Measurements from ENCODE around the gene ARMC7. TPM values are rescaled to one million over a fixed set of nuclear protein-coding genes. Genes with fewer than 3 reads are reported as not detected.

The ARMC7 gene
- total RNA-seq, 2 experiments from 2014 or later = 18.5 to 18.8 TPM

DNA sequence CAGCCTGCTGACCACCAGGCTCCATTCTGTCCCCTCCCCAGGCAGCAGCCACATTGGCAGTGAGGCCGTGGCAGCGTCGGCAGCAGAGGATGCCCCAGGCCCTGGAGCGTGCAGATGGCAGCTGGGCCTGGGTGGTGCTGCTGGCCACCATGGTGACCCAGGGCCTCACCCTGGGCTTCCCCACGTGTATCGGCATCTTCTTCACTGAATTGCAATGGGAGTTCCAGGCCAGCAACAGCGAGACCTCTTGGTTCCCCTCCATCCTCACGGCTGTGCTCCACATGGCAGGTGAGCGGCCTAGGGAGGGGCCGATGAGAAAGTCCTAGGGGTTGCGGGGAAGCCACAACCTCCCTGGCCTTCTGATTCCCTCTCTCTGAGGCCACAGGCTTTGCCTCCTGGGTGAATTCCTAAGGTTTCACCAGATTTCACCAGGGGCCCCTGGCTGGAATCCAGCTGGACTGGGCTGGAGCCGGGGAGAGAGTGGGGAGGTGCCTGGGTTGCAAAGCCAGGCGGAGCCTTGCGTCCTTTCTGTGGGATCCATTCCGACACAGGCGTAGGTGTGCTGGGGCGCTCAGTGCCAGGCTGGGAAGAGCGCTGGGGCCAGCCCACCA is 16.1 kb upstream of the ARMC7 start:
- H3K36me3 Mint-ChIP-seq (ENCODE audit: low read depth) = peaks cover under 1% of the 10 kb centered on the region
- no peak overlapping the region for H3K27ac Mint-ChIP-seq
- H3K27me3 Mint-ChIP-seq = no peaks in the 10 kb centered on the region
- peaks cover 35% of the 10 kb centered on the region for H3K4me1 Mint-ChIP-seq
- no peaks in the 10 kb centered on the region for H3K9me3 Mint-ChIP-seq
- H3K4me3 Mint-ChIP-seq = no peak overlapping the region
- ChIA-PET CTCF (interaction anchor here (1.0 to 1.1 kb wide), 2 partner anchors 20 to 104 kb away, joined by 3 to 6 read pairs; no protein-coding TSS in a partner anchor), POLR2A (no interaction called here)
- DNase-seq = no peak

- CTCF ChIA-PET = interaction anchor here (0.9 to 1.1 kb wide), 2 partner anchors 19 to 24 kb away, joined by 3 to 6 read pairs; no protein-coding TSS in a partner anchor
- no peak overlapping the region for H3K27ac Mint-ChIP-seq
- no peaks in the 10 kb centered on the region for H3K9me3 Mint-ChIP-seq
- H3K4me3 Mint-ChIP-seq = no peak overlapping the region
- POLR2A ChIA-PET = no interaction called here
- no peak for DNase-seq
- H3K27me3 Mint-ChIP-seq = no peaks in the 10 kb centered on the region
- peaks cover 22% of the 10 kb centered on the region for H3K4me1 Mint-ChIP-seq
- peaks cover 4% of the 10 kb centered on the region for H3K36me3 Mint-ChIP-seq (ENCODE audit: low read depth)
Measured at GRCh38 chr17:75094871-75095399, 14.8 kb upstream of the ARMC7 start.

DNA sequence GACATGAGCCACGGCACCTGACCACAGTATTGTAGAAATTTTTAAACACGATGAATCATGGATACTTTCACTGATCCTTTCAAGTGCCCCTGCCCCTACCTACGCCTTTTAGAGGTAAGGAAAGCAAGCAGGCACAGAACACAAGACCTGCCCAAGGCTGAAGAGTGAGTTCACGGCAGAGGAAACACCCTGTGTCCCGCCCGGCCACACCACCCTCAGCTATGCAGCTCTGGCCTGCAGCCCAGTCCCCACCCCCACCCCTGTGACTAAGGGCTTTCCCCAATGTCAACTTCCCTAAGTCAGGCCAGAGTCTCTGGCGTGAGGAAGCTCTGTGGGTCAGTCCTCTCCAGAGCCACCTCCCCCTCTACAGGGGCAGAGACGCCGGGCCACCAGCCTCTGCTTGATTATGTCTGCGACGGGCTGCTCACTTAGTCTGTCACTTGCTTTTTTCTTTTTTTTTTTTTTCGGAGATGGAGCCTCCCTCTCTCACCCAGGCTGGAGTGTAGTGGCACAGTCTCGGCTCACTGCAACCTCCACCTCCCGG is 13.6 kb upstream of the ARMC7 start:
- Mint-ChIP-seq H3K9me3 (no peaks in the 10 kb centered on the region), H3K36me3 (ENCODE audit: low read depth) (peaks cover 4% of the 10 kb centered on the region), H3K27ac (peak overlapping the region; percentile 46), H3K4me1 (peaks cover 12% of the 10 kb centered on the region), H3K4me3 (no peak overlapping the region), H3K27me3 (no peaks in the 10 kb centered on the region)
- ChIA-PET POLR2A (no interaction called here), CTCF (interaction anchor here (0.6 to 1.5 kb wide), 4 partner anchors 9 to 175 kb away, joined by 3 to 5 read pairs (median 3); partner anchors contain the start of gene MIF4GD)
- DNase-seq = no peak

DNA sequence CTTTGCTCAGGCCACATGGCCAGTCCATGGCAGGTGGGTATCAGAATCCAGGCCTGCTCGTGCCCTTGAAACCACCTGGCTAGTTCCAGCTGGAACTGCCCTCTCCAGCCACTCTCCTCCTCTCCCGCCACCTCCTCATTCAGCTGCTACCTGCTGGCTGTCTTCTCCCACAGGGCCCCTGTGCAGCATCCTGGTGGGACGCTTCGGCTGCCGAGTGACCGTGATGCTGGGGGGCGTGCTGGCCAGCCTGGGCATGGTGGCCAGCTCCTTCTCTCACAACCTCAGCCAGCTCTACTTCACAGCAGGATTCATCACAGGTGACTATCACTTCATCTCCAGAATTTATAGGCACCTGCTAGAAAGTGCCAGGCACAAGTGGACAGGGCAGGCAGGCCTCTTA is 11.9 kb upstream of the ARMC7 start:
- Mint-ChIP-seq H3K36me3 (ENCODE audit: low read depth) (peaks cover 4% of the 10 kb centered on the region), H3K4me3 (no peak overlapping the region), H3K4me1 (peaks cover 3% of the 10 kb centered on the region), H3K9me3 (no peaks in the 10 kb centered on the region), H3K27me3 (no peaks in the 10 kb centered on the region), H3K27ac (no peak overlapping the region)
- CTCF ChIA-PET = no interaction called here
- POLR2A ChIA-PET = no interaction called here
- DNase-seq = no peak

DNA sequence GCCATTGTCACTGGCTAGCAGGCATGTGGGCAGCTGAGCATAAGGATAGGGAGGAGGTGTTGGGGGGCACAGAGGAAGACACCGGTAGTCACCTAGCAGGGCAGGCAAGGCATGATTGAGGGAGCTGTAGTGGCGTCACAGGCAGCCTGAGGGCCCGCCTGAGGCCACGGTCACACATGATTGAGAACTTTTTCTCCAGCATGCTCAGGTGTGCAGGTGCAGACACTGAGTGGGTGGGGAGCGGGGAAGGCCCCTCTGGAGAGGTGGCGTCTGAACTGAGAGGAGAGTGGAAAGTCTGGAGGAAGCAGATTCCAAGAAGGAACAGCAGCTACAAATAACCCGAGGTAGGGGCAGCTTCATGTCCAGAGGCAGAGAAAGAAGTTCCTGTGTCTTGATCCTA is 10.9 kb upstream of the ARMC7 start:
- peaks cover 3% of the 10 kb centered on the region for H3K4me1 Mint-ChIP-seq
- ChIA-PET CTCF (no interaction called here), POLR2A (no interaction called here)
- DNase-seq = no peak
- H3K27ac Mint-ChIP-seq = no peak overlapping the region
- no peak overlapping the region for H3K4me3 Mint-ChIP-seq
- H3K36me3 Mint-ChIP-seq (ENCODE audit: low read depth) = peaks cover 4% of the 10 kb centered on the region
- H3K9me3 Mint-ChIP-seq = no peaks in the 10 kb centered on the region
- H3K27me3 Mint-ChIP-seq = no peaks in the 10 kb centered on the region

DNA sequence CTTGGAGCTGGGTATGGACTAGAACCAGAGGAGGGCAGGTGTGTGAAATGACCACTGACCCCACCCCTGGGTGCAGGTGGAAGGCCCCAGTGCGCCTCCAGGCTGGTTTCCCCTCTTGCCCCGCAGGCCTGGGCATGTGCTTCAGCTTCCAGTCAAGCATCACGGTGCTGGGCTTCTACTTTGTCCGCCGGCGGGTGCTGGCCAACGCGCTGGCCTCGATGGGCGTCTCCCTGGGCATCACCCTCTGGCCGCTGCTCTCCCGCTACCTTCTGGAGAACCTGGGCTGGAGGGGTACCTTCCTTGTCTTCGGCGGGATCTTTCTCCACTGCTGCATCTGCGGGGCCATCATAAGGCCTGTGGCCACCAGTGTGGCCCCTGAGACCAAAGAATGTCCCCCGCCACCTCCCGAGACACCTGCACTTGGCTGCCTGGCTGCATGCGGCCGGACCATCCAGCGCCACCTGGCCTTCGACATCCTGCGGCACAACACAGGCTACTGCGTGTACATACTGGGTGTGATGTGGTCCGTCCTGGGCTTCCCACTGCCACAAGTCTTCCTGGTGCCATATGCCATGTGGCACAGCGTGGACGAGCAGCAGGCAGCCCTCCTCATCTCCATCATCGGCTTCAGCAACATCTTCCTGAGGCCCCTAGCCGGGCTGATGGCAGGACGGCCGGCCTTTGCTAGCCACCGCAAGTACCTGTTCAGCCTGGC is 9.7 kb upstream of the ARMC7 start:
- POLR2A ChIA-PET = no interaction called here
- H3K4me1 Mint-ChIP-seq = peaks cover 3% of the 10 kb centered on the region

DNA sequence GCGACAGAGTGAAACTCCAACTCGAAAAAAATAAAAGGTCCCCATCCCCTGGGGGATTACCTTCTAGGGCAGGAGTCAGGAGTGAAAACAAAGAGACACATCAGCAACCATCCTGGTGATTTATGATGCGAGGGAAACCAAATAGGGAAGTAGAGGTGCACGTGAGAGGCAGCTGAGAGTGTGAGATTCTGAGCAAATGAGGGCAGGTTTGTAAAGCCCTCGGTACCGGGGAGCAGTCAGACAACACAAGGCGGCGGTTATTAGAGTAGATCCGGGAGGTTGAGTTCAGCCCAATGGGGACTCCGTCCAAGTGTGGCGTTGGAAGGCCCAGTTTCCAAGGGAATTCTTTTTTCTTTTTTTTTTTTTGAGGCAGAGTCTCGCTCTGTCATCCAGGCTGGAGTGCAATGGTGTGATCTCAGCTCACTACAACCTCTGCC is 7.4 kb upstream of the ARMC7 start:
- CTCF ChIA-PET = interaction anchor here (1.8 to 4.2 kb wide), 2 partner anchors 12 to 14 kb away, joined by 6 to 27 read pairs; partner anchors contain the start of gene SLC16A5
- Mint-ChIP-seq H3K27ac (no peak overlapping the region), H3K27me3 (no peaks in the 10 kb centered on the region), H3K4me3 (no peak overlapping the region), H3K9me3 (no peaks in the 10 kb centered on the region), H3K4me1 (peaks cover 3% of the 10 kb centered on the region), H3K36me3 (ENCODE audit: low read depth) (peaks cover 4% of the 10 kb centered on the region)
- POLR2A ChIA-PET = no interaction called here
- no peak for DNase-seq

More for the DNA sequence above, 9.7 kb upstream of the ARMC7 start:
- H3K9me3 Mint-ChIP-seq = no peaks in the 10 kb centered on the region
- no peak for DNase-seq
- no peak overlapping the region for H3K4me3 Mint-ChIP-seq
- CTCF ChIA-PET = no interaction called here
- no peaks in the 10 kb centered on the region for H3K27me3 Mint-ChIP-seq
- no peak overlapping the region for H3K27ac Mint-ChIP-seq
- peaks cover 4% of the 10 kb centered on the region for H3K36me3 Mint-ChIP-seq (ENCODE audit: low read depth)

DNA sequence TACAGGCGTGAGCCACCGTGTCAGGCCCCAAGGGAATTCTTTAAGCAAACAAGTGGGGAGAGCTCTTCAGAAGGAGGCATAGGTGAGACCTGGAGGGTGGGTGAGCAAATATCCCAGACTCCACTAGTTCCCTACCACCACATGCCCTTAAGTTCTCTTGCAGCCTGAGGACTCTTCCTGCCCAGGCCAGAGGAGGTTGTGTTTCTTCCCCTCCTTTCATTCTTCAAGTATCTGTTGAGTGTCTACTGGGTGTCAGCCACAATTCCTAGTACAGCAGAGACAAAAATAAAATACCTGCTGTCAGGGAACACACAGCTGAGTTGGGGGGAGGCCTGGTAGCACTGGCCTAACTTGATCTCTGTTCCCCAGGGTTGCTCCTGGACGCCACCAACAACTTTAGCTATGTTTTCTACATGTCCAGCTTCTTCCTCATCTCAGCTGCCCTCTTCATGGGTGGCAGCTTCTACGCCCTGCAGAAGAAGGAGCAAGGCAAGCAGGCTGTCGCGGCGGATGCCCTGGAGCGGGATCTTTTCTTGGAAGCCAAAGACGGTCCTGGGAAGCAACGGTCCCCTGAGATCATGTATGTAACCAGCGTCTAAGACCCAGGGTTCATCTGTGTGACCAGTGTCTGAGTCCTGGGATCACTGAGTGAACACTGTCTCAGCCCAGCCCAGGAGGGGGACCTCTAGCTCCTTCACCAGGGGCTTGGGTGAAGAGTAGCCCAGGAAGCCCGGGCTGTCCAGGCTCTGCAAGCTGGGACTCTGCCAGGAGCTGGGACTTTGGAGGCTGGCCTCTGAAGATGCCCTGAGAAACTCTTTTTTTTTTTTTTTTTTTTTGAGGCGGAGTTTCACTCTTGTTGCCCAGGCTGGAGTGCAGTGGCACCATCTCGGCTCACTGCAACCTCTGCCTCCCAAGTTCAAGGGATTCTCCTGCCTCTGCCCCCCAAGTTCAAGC is 5.9 kb upstream of the ARMC7 start:
- CTCF ChIA-PET = interaction anchor here (0.7 to 4.2 kb wide), 6 partner anchors 10 to 1095 kb away, joined by 3 to 27 read pairs (median 4); no protein-coding TSS in a partner anchor
- Mint-ChIP-seq H3K27ac (no peak overlapping the region), H3K9me3 (no peaks in the 10 kb centered on the region), H3K36me3 (ENCODE audit: low read depth) (peaks cover under 1% of the 10 kb centered on the region), H3K4me3 (no peak overlapping the region), H3K27me3 (no peaks in the 10 kb centered on the region), H3K4me1 (peaks cover 8% of the 10 kb centered on the region)
- POLR2A ChIA-PET = interaction anchor here (0.6 to 0.7 kb wide), 2 partner anchors 131 to 146 kb away, joined by 4 to 13 read pairs; partner anchors contain the start of gene HID1
- DNase-seq = no peak

DNA sequence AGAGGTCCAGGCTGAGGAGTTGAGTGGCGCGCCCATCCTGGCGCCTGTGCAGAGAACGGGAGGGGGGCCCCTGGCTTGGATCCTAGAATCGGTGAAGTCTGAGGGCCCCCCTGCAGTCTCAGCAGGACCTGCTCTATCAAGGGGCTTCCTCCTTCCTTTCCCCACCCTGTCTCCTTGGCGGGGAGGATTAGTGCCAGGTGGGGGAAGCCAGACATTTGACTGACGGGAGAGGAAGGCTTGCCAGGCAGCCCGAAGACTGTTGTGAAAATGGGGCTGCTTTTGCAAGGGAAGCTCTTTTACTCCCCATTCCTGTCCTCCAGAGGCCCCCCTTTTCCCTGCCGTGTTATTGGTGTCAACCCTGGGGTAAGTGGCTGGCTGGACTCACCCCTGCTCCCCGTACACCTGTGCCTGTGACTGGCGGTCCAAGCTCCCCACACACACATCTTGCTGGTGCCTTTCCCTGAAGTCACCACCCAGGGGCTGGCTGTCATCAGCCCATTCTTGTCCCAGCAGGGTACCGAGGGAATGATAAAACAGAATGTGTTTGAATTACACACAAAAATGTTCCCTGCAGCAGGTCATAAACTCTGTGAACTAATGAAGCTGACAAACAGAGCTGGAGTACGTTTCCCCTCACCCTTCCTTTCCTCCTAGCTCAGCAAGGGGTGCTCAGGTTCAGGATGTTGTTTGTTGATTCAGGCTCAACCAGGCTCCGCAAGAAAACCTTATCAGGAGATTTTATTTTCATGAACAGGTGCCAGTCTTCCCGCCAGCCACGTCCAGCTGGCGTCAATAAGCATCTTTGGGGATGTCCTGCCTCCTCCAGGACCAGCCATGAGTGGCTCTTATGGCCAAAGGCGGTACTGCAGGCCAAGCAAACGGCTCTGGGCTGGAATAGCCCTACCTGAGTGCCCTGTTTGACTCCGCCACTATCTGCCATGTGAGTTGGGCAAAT is 4.4 kb upstream of the ARMC7 start:
- Mint-ChIP-seq H3K4me3 (no peak overlapping the region), H3K36me3 (ENCODE audit: low read depth) (no peaks in the 10 kb centered on the region), H3K27me3 (no peaks in the 10 kb centered on the region), H3K4me1 (peaks cover 15% of the 10 kb centered on the region), H3K27ac (peak overlapping the region; percentile 69), H3K9me3 (no peaks in the 10 kb centered on the region)
- ChIA-PET POLR2A (no interaction called here), CTCF (interaction anchor here (0.7 to 4.2 kb wide), 11 partner anchors 9 to 144 kb away, joined by 3 to 27 read pairs (median 4); partner anchors contain the start of genes NT5C and SLC16A5)
- peak; percentile 40 for DNase-seq

DNA sequence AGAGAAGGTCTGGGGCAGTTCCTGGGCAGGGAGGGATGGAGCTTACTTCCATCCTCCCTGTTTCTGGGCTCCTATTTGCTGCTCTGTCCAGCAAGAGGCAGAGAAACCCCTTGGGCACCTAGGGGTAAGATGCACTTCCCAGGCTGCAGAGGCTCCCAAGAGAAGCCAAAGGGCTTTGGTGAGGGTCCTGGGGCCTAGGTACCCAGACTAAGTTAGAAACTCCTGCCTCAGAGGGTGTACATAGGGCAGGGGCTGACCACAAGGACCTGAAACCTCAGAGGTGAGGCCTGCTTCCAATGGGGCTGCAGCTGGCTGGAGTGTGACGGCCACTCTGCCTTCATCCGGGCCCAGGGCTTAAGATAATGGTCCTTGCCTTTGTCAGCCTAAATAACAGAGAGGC is 1.6 kb upstream of the ARMC7 start:
- H3K4me3 Mint-ChIP-seq = peak overlapping the region; percentile 86
- H3K27ac Mint-ChIP-seq = no peak overlapping the region
- ChIA-PET CTCF (interaction anchor here (1.1 to 1.5 kb wide), 2 partner anchors 23 to 146 kb away, joined by 3 read pairs; partner anchors contain the start of gene NT5C), POLR2A (interaction anchor here (0.6 kb wide), 1 partner anchor 66 kb away, joined by 3 read pairs; no protein-coding TSS in a partner anchor)
- H3K36me3 Mint-ChIP-seq (ENCODE audit: low read depth) = peaks cover 9% of the 10 kb centered on the region
- peaks cover 30% of the 10 kb centered on the region for H3K4me1 Mint-ChIP-seq
- H3K27me3 Mint-ChIP-seq = no peaks in the 10 kb centered on the region
- DNase-seq = no peak
- H3K9me3 Mint-ChIP-seq = no peaks in the 10 kb centered on the region

DNA sequence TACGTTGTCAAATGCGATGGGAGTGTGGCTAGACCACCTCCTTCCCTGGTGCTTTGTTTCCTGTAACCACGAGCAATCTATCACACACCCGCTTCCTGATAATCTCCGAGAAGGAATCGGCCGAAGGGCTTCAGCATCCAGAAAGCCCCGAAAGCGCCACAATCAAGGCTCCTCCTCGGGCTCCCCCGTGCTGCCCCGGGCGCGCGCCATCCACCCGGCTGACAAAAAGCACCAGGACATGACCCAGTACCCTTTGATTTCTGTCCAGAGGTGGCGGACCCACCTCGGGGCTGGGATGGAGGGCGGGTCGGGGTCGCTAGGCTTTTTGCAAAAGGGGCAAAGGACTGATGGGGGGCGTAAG is 743 bp upstream of the ARMC7 start:
- Mint-ChIP-seq H3K27ac (peak overlapping the region; percentile 5), H3K4me3 (peak overlapping the region; percentile 86), H3K4me1 (peaks cover 35% of the 10 kb centered on the region), H3K27me3 (no peaks in the 10 kb centered on the region), H3K9me3 (no peaks in the 10 kb centered on the region), H3K36me3 (ENCODE audit: low read depth) (peaks cover 10% of the 10 kb centered on the region)
- ChIA-PET POLR2A (interaction anchor here (0.6 kb wide), 1 partner anchor 67 kb away, joined by 3 read pairs; no protein-coding TSS in a partner anchor), CTCF (interaction anchor here (1.0 to 7.9 kb wide), 3 partner anchors 61 to 152 kb away, joined by 3 to 49 read pairs (median 4); partner anchors contain the start of genes GGA3 and MRPS7)
- peak; percentile 26 for DNase-seq

All from activated CD4-positive, alpha-beta T cell treated with anti-CD3 and anti-CD28 coated beads, Interleukin-2, amount 10 ng/mL, durations not matched to agents 7 days and 5 days (primary cell).